Heart left ventricle (tissue), 13 donors: Measurements from ENCODE around the gene IGFL4.

ENCODE experiments used
- CTCF ChIP-seq, 12 donors: fragments of 200-600 bp; sonication (generic) in 4 of 12; IDR thresholded peaks; one replicate each; pipeline versions ENCODE4 v1.5.0 to v1.8.0; 2018 to 2022; ENCODE audit warnings: antibody characterized with exemption in 12 of 12, mild to moderate bottlenecking in 5 of 12
- POLR2A ChIP-seq, 2 donors: fragments of 450-650 bp; IDR thresholded peaks; one replicate each; pipeline ENCODE4 v1.6.1; 2017; ENCODE audit warnings: antibody characterized with exemption in 2 of 2, mild to moderate bottlenecking in 2 of 2, moderate library complexity in 2 of 2
- donor health status: ischemic (EF 13 %, LVEDD 7.1; RV severe dilation, severe dysfunction).
- donor health status: DM: no; HTN: yes; CAD: no.
- donor health status: DM: no; HTN: no; CAD: no.
- donor health status: ischemic (EF 25% LVEDD 6.9; RV normal size, moderate dysfunction).
- donor health status: ischemic (EF 25% LVEDD 5.7; RV mildly dilated, moderate dysfunction).
- donor health status: ischemic (EF 35%, LVEDD 5.7; RV mildly dilated, moderate dysfunction).
- donor health status: nonischemic (EF 11% LVEDD 7.7; RV severe dilation, severe dysfunction).
- donor health status: DM: yes; HTN: yes; CAD: no.
- donor health status: PGD.
- donor health status: ischemic (EF 29% LVEDD 5.4; RV normal size, mild dysfunction).
- donor health status: nonischemic (EF 23%, LVEDD 6.1; RV moderate dilation, normal function).

GRCh38 chr19:46090444-46090843 lies 49.6 kb upstream of the IGFL4 start:
- TF ChIP-seq CTCF (IDR thresholded peaks at IDR 0.05): no peak
- no peak for TF ChIP-seq POLR2A (IDR thresholded peaks at IDR 0.05)
